Stimulated activated naive CD8-positive, alpha-beta T cell treated with anti-CD3 and anti-CD28 coated beads, Interleukin-15, Interleukin-2, amounts not matched to agents 100 U/mL and 50 U/mL, for 24 hours (primary cell): ENCODE data around the gene CARTPT.
A peak's percentile ranks its signal among the peaks of the same experiment; 100 is the strongest.

Experiments used
- ATAC-seq: fragments of 150-1000 bp; cut with Tn5 transposase; one replicate; pipeline ENCODE4 v1.10.0; 2021
- DNase-seq: peaks from one replicate; pipeline ENCODE4 v3.0.0; 2021

Gene CARTPT

DNA sequence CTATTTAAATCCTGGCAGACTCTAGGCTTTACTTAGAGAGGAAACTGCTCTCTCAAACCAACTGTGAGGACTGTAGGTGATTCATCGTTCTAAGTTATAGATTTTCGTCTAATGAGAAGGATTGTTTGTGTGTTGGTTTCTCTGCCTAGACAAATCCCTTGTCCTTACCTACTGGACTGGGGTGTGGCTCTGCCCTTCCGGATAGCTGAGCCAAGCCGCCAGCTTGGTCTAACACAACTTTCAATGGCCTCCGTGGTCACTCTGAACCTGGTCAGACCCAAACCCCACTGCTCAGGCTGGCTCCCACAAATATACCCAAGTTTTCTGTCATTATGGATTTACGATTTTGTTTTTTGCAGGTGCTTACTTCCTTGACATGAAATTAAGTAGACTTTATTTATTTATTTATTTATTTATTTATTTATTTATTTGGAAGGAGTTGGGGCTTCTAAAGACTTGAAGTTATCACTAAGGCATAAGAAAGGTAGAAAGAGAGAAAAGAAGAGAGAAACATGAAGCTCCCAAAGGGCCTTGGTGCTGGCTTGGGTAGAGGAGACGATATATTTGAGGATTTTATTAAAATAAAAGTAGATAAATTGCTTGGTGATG lies 19.0 kb downstream of the CARTPT start:
- no peak for DNase-seq
- no peak for ATAC-seq

DNA sequence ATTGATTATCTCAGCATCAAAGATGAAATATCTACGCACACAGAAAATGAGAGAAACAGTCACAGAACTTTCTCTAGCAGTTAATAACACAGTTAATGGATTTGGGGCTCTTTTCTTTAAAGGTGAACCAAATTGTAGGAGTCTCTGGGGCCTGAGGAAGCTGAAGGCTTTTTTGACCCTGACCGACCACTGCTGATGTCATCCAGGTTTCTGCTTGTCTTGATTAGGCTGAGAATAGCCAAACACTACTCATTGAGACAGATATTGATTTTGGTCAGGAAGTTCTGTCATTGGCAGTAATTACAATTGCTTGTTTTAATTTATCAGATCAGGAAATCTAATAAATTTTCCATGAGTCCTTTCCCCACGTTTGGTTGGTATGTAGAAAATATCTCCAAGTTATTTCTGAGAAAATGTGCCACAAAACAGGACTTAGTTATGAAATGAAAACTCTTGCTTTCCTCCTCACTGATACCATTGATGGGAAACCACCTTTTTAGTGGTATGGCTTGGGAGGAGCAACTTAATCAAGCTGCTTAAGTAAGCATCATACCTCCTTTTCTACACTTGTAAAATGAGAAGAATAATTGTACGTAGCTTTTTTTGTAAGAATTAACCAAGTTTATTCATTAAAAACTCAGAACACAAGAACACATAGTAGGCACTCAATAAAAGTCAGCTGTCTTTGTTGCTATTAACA lies 19.7 kb downstream of the CARTPT start:
- no peak for ATAC-seq
- DNase-seq: no peak

DNA sequence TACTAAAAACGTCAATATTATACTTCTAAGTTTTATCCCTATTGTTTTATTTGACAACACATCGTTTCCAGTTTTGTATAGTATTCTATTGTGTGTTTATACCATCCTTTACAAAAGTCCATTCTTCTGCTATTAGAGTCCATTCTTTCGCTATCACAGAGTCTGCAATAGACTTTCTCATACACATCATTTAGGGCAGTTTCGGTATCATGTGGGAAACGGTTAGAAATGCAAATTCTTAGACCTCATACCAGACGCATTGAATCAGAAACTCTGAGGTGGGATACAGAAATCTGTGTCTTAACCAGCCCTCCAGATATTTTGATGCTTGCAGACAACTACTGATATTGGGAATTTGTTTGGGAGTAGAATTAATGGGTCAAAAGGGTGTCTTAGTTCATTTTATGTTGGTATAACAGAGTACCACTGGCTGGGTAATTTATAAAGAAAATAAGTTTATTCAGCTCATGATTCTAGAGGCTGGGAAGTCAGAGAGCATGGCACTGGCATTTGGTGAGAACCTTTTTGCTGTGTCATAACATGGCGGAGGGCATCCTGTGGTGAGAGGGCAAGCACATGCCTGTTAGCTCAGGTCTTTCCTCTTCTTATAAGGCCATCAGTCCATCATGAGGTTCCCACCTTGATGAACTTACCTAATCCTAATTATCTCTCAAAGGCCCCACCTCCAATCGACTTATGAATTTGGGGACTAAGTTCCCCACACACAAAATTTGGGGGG lies 21.1 kb downstream of the CARTPT start:
- no peak for DNase-seq
- no peak for ATAC-seq

DNA sequence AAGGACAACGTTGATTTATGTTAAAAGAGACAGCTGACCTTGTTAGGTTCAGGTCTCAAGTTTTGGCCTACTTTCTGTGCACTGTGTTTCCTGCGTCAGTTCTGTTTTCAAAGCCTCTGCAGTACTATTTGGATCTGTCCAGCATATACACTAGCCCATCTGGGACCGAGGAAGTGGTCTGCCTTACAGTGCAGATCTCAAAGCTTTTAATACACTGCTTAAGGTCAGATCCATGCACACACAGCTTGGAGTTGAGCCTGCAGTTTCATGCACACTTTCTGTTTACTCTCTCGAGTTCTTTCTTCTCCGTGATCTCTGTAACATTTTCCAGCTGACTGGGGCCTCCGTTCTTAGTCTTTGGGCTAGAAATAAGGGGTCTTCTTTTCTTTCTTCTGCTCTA lies 24.1 kb downstream of the CARTPT start:
- ATAC-seq (no peak), DNase-seq (no peak)

DNA sequence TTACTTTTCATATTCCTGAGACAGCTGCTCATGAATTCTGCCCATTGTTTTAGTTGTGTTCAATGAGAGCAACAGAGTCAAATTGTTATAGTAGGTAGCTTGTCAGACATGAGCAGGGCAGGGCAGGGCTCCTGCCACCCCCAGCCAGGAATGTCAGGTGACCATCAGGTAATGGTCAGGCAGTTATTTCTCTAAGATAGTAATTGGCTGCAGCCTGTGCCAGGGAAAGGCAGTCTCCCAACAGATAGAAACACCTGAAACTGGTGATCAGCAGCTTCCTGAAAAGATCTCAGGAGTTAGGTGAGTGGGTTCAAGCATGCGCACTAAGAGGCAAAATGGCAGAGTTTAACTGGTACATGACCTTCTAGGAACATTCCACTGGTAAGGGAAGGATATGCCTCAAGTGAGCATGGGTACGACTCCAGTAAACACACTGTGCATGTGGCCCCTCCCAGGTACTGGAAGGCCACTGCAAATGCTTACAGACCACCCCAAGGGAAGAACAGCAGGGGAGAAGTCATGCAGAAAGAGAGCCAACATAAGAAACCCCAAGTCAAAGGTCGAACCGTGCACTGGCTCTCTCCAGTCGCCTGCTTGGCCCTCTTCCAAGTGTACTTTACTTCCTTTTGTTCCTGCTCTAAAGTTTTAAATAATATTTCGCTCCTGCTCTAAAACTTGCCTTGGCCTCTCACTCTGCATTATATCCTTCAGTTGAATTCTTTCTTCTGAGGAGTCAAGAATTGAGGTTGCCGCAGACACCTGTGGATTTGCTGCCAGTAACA lies 25.1 kb downstream of the CARTPT start:
- DNase-seq (no peak), ATAC-seq (no peak)

DNA sequence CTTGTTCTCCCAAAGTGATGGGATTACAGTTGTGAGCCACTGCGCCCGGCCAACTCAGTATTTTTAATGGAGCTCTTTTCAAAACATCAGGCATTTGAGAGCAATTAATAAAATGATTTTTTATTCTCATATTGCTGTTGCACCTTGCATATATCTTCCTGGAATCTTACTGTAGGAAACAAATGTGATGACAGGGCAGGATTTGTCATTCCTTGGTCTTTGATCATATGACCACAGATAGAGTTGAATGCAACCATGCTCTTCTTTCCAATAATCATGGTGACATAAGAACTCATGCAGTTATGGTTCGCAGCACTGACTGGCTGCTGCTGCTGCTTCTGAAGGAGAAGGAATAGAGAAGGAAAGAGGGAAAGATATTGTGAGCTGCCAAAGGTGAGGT lies 28.1 kb downstream of the CARTPT start:
- no peak for DNase-seq
- ATAC-seq: no peak

DNA sequence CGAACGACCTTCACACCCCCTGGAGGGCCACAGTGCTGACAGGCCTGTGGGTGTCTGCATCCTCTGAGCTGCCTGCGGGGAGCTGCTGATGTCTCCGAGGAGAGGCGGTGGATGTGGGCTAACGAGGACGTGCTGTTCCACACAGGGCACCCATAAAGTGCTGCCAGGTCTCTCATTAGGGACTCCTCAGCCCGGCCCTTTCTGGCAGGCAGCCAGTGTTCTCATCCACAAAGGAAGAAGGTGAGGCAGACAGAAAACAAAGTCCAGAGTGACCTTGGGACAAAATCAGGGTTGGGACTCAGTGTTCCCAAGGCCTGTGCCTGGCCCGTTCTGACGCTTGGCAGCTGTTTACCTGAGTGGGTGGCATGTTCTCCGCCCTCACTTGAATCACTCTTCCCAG lies 29.3 kb downstream of the CARTPT start:
- DNase-seq: no peak
- ATAC-seq: no peak

DNA sequence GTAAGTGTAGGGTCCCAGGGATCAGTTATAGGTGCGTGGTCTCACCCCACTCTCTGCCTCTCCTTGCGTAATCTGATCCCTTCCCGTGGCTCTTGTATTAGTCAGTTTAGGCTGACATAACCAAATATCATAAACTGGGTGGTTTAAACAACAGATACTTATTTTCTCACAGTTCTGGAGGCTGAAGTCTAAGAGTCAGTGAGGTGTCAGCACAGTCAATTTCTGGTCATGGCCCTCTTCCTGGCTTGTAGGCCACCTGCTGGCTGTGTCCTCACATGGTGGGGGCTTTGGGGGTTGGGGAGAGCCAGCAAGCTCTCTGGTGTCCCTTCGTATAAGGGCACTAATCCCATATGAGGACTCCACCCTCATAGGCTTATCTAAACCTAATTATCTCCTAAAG lies 32.3 kb downstream of the CARTPT start:
- ATAC-seq: no peak
- no peak for DNase-seq

DNA sequence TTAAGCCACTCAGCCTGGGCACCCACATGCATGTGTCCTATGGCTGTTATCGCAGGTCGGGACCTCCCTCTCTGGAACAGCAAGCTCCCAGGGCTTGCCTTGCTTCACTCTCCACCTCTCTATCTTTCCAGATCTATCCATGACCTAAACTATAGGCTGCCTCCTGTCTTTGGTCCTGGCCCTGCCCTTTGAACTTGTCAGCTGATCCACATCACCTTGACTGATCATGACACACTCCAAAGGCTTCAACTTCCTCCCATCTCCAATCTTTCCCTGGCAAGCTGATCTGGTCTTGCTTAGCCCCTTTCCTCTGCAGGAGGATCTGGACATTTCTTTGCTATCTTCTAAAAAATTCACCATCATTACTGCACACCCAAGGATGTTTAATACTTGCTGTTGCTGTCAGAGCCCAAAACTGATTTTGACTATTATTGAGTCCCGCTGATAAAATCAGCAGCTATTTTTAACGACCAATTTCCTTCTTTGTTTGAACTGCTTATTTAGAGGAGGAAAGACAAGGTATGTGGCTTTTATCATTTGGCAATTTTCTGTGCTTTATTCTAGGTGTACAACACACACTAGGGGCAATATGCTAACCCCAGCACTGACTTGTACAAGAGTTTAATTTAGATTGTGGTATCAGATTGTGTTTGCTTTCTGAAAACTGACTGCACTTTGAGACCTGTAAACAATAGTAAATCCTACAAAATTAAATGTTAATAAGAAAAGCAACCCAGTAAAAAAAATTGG lies 33.5 kb downstream of the CARTPT start:
- DNase-seq (no peak), ATAC-seq (no peak)

DNA sequence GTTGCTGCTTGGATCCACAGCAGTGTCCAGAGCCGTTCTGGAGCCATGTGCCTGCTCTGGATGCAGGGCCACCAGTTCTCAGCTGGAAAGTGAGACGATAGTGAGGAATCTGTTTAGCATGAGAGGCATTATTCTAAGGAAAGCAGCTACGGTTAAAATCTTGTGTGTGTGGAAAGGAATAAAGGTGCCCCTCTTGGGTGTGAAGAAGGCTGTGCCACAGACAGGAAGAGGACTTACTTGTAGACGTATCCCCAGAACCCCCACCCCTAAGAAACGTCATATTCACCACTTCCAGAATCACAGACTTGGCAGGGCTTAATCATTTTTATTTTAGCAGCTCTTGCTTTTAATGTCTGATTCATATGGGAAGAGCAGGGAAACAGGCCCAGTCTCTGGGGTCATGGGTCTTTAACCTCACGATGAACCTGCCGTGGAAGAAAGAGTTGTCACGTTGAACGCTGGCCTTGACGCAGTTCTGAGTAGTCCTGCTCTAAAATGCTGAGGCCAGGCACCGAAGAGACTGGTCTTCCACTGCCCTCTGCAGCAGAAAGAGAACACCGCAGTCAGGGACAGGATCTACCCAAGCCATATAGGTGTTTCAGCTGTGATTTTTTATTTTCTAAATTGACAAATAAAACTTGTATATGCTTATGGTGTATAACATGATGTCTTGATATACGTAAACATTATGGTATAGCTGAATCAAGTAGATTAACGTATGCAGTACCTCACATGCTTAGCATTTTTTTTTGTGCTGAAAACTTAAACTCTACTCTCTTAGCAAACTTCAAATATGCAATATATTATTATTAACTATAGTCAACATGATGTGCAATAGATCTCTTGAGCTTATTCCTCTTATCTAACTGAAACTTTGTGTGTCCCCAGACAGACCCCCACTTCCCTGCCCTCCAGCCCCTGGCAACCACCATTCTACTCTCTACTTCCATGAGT lies 38.8 kb downstream of the CARTPT start:
- ATAC-seq: peak; percentile 86
- peak; percentile 27 for DNase-seq

DNA sequence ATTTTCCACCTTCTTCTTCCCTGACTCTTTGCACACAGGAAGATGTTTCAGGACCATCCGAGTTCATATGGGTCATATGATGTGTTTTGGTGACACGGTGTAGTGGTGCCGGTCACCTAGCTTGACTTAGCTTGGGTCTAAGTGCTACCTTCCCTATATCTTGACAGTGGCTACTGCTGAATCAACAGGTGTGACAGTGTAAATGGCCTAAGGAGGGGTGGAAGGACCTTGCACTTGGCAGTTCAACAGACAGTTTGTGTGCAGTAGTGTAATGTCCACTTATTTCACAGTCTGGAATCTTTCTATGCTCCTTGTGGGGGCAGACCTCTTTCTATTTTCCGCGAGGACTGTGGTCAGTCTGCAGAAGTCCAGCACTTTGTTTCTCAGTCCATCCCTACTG lies 43.8 kb downstream of the CARTPT start:
- ATAC-seq (no peak), DNase-seq (no peak)

DNA sequence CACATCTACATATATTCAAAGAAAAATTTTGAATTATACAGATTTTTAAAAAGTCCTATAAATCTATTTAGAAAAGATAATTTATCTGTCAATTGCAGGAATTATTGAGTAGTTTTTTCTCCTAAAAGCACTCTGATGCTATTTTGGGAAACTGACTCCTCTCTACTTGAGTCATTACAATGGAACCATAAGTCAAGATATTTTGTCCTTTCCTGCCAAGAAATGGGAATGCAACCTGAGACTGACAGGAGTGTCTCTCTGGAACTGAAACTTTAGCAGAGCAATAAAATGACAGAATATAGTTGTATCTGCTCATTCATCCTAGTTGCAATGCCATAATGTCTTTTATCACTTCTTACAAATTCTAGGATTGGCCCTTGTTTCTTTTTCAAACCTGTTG lies 48.6 kb downstream of the CARTPT start:
- ATAC-seq: no peak
- DNase-seq: no peak

DNA sequence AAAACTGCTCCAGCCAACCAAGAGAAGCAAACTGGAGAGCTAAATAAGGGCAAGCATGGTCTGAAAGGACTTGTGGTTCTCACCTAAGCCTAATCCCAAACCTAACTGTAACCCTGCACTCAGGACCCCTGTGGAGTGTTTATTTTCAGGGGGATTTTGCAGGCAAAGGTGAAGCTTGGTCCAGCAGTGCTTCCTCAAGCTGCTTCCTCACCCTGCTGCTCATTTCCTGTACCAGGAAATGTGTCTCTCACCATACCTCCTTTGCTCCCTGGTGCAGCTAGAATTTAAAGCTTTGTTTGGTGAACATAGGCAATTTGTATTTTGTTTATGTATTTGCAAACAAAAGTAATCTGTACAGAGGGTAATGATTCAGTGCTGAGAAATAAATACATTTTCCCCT lies 50.2 kb downstream of the CARTPT start:
- no peak for DNase-seq
- no peak for ATAC-seq

DNA sequence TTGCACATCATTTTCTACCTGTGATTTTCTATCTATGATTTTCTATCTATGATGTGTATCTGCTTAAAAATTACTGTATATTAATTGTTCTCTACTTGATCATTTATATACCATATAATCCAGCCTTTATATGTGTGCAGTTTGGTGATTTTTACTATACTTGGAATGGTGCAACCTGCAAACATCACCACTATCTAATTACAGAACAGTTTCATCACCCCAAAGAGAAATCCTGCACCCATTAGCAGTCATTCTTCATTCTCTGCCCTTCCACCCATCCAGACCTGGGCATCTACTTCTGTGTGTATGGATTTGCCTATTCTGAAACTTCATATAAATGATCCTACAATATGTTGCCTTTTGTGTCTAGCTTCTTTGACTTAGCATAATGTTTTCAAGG lies 51.3 kb downstream of the CARTPT start:
- ATAC-seq (no peak), DNase-seq (no peak)
